GM23338 (cell line): ENCODE data around the gene RNF135. TPM values are rescaled to one million over a fixed set of nuclear protein-coding genes. Genes with fewer than 3 reads are reported as not detected.

ENCODE experiments used
- ATAC-seq: fragments of 200-7000 bp; cut with Tn5 transposase; 3 replicates; pipeline ENCODE4 v1.9.1; 2020
- DNase-seq: peaks from one replicate; pipeline ENCODE4 v3.0.0-alpha.2; 2015; ENCODE audit warnings: low spot score
- H2AFZ ChIP-seq: fragments of 200-600 bp; sonication (generic); 2 replicates; pipeline ENCODE4 v1.8.0; 2016; ENCODE audit warnings: antibody characterized with exemption, mild to moderate bottlenecking, moderate library complexity
- H3F3A ChIP-seq: fragments of 200-600 bp; sonication (generic); replicated peaks from 2 replicates; pipeline ENCODE4 v1.8.0; 2017; ENCODE audit warnings: antibody characterized with exemption, mixed run types, low read depth
- H3K27ac ChIP-seq: fragments of 200-600 bp; sonication (generic); 2 replicates; pipeline ENCODE4 v1.6.1; 2016; ENCODE audit warnings: low read depth
- H3K27me3 ChIP-seq: fragments of 200-600 bp; sonication (generic); 2 replicates; pipeline ENCODE4 v1.8.0; 2016; ENCODE audit warnings: mild to moderate bottlenecking, mixed run types, moderate library complexity; ENCODE audit not compliant: insufficient read depth
- H3K36me3 ChIP-seq: fragments of 200-600 bp; sonication (generic); 2 replicates; pipeline ENCODE4 v1.8.0; 2016; ENCODE audit warnings: mild to moderate bottlenecking; ENCODE audit not compliant: insufficient read depth
- H3K4me1 ChIP-seq: fragments of 200-600 bp; sonication (generic); 2 replicates; pipeline ENCODE4 v1.8.0; 2016; ENCODE audit warnings: mild to moderate bottlenecking, moderate library complexity; ENCODE audit not compliant: insufficient read depth
- H3K4me2 ChIP-seq: fragments of 200-600 bp; sonication (generic); 2 replicates; pipeline ENCODE4 v1.7.1; 2017; ENCODE audit warnings: mixed run types
- H3K4me3 ChIP-seq: fragments of 200-600 bp; sonication (generic); 2 replicates; pipeline ENCODE4 v1.6.1; 2016; ENCODE audit warnings: mixed run types
- H3K79me2 ChIP-seq: fragments of 200-600 bp; sonication (generic); replicated peaks from 2 replicates; pipeline ENCODE4 v1.8.0; 2017; ENCODE audit warnings: mild to moderate bottlenecking; ENCODE audit not compliant: insufficient read depth
- H3K9me2 ChIP-seq: fragments of 200-600 bp; sonication (generic); 2 replicates; pipeline ENCODE4 v1.8.0; 2017; ENCODE audit not compliant: insufficient read depth
- H4K20me1 ChIP-seq: fragments of 200-600 bp; sonication (generic); replicated peaks from 2 replicates; pipeline ENCODE4 v1.8.0; 2017; ENCODE audit warnings: mild to moderate bottlenecking; ENCODE audit not compliant: insufficient read depth
- H3K27ac Mint-ChIP-seq: 2 replicates; pipeline ENCODE4 v1.8.0; 2020; ENCODE audit warnings: inconsistent platforms, mild to moderate bottlenecking, moderate library complexity, mixed read lengths
- H3K27me3 Mint-ChIP-seq: 3 replicates; pipeline ENCODE4 v1.8.0; 2022; ENCODE audit warnings: low read depth, mild to moderate bottlenecking, moderate library complexity, mixed read lengths, inconsistent platforms; ENCODE audit not compliant: insufficient read depth, poor library complexity
- H3K36me3 Mint-ChIP-seq: 3 replicates; pipeline ENCODE4 v1.8.0; 2021; ENCODE audit warnings: low read depth, mild to moderate bottlenecking, inconsistent platforms, moderate library complexity, mixed read lengths
- H3K4me1 Mint-ChIP-seq: 3 replicates; pipeline ENCODE4 v1.8.0; 2020; ENCODE audit warnings: mild to moderate bottlenecking, inconsistent platforms, mixed read lengths
- H3K4me3 Mint-ChIP-seq: 3 replicates; pipeline ENCODE4 v1.8.0; 2021; ENCODE audit warnings: moderate library complexity, mild to moderate bottlenecking, inconsistent platforms, mixed read lengths
- H3K9me3 Mint-ChIP-seq: 3 replicates; pipeline ENCODE4 v1.8.0; 2020; ENCODE audit warnings: moderate library complexity, mild to moderate bottlenecking, inconsistent platforms, mixed read lengths
- CREB1 ChIP-seq: fragments of 250-450 bp; sonication (Bioruptor Pico); IDR thresholded peaks from 2 replicates; pipeline ENCODE4 v1.5.0; 2020; ENCODE audit warnings: low read depth, mild to moderate bottlenecking, moderate library complexity
- CTCF ChIP-seq, 2 experiments: fragments of 200-600 bp in 1 of 2; sonication (generic) in 1 of 2; conservative IDR thresholded peaks; 2 replicates each; pipeline versions ENCODE4 v1.5.1 to v1.6.1; 2016 to 2017; ENCODE audit warnings: antibody characterized with exemption in 2 of 2, low read depth in 2 of 2, mild to moderate bottlenecking in 2 of 2, moderate library complexity in 1 of 2
- EZH2phosphoT487 ChIP-seq: fragments of 200-600 bp; sonication (generic); IDR thresholded peaks from one replicate; pipeline ENCODE4 v1.8.1; 2018; ENCODE audit warnings: antibody characterized with exemption; ENCODE audit not compliant: unreplicated experiment
- JUNB ChIP-seq: IDR thresholded peaks from one replicate; pipeline ENCODE4 v1.6.1; 2016; ENCODE audit warnings: antibody characterized with exemption; ENCODE audit not compliant: unreplicated experiment
- REST ChIP-seq: IDR thresholded peaks from one replicate; pipeline ENCODE4 v1.6.1; 2018; ENCODE audit warnings: antibody characterized with exemption; ENCODE audit not compliant: unreplicated experiment
- STAT1 ChIP-seq: IDR thresholded peaks from one replicate; pipeline ENCODE4 v1.6.1; 2016; ENCODE audit warnings: antibody characterized with exemption; ENCODE audit not compliant: unreplicated experiment
- ZNF331 ChIP-seq: fragments of 250-450 bp; sonication (Bioruptor Pico); IDR thresholded peaks from 2 replicates; pipeline ENCODE4 v1.5.0; 2020; ENCODE audit warnings: low read depth, mild to moderate bottlenecking, moderate library complexity
- polyA plus RNA-seq: library from polyadenylated mRNA; unstranded; fragments of >200 nt; fragmentation: Nextera tagmentation; extraction: Ambion mirVana; gene quantifications from 2 replicates; pipeline ENCODE4 v1.2.1, GENCODE V29; 2016
- total RNA-seq: library from RNA; depleted of rRNA; stranded (reverse); fragments of >200 nt; shearing (Covaris generic); gene quantifications from 2 replicates; pipeline ENCODE4 v1.2.3, GENCODE V29; 2014
- TF ChIP-seq, protein P1 (sequence below): IDR thresholded peaks from 2 replicates; pipeline ENCODE4 v1.6.1; 2016; ENCODE audit warnings: antibody characterized with exemption
- TF ChIP-seq, protein P2 (sequence below): fragments of 250-450 bp; sonication (Bioruptor Pico); IDR thresholded peaks from 2 replicates; pipeline ENCODE4 v1.5.0; 2020; ENCODE audit warnings: mild to moderate bottlenecking, moderate library complexity

The RNF135 gene
- total and polyA plus RNA-seq, 2 experiments from 2014 or later, result 9.4 to 9.8 TPM

DNA sequence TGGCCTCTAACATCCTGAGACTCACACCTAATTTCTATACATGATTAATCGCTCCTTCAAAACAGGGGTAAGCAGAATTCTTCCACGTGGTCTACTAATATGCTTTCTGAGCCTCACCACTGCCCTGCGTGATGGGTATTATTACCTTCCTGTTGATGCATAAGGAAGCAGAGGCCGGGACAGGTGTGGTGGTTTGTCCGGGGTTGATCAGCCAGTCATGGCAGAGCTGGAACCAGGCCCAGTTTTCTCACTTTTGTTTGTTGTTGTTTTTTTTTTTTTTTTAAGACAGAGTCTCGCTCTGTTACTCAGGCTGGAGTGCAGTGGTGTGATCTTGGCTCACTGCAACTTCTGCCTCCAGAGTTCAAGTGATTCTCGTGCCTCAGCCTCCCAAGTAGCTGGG, 31.2 kb downstream of the RNF135 start (continued):
- TF ChIP-seq CTCF (conservative IDR thresholded peaks at IDR 0.05; ENCODE audit: low read depth in 2 of 2), result no peak
- no peak for TF ChIP-seq JUNB
- TF ChIP-seq REST, result no peak
- no peak for TF ChIP-seq ZNF331 (CRISPR knock-in tag)
- TF ChIP-seq, protein P1, sequence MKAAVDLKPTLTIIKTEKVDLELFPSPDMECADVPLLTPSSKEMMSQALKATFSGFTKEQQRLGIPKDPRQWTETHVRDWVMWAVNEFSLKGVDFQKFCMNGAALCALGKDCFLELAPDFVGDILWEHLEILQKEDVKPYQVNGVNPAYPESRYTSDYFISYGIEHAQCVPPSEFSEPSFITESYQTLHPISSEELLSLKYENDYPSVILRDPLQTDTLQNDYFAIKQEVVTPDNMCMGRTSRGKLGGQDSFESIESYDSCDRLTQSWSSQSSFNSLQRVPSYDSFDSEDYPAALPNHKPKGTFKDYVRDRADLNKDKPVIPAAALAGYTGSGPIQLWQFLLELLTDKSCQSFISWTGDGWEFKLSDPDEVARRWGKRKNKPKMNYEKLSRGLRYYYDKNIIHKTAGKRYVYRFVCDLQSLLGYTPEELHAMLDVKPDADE, result no peak

DNA sequence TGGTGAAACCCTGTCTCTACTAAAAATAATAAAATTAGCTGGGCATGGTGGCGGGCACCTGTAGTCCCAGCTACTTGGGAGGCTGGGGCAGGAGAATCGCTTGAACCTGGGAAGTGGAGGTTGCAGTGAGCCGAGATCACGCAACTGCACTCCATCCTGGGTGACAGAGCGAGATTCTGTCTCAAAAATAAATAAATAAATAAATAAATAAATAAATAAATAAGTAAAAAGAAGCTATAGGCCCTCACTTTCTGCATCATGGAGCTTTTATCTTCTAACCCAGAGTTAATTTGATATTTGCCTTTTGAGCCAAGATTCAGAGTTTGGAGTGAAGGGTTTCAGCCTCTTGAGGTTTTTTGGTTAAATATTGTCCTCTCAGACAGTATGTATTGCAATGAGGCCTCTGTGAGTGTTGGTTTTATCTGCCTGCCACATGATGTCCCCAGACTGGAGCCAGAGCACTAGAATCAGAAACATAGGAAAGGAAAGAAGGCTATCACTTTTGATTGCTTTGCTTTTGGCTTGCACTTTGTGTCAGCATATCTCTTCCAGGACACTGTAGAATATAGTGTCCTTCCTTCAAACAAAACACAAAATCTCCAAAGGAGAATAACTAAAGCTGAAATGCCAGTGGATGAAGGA, 32.5 kb downstream of the RNF135 start:
- peaks cover 17% of the 10 kb centered on the region for H3K27me3 ChIP-seq
- H3K36me3 ChIP-seq, result no peaks in the 10 kb centered on the region
- no peak overlapping the region for H3K4me2 ChIP-seq
- Mint-ChIP-seq H3K27ac (no peak overlapping the region), H3K27me3 (peaks cover 17% of the 10 kb centered on the region), H3K4me1 (peaks cover 8% of the 10 kb centered on the region), H3K36me3 (peaks cover 6% of the 10 kb centered on the region; the same call in 2 of the 3 replicates), H3K9me3 (no peaks in the 10 kb centered on the region; the same call in 2 of the 3 replicates), H3K4me3 (no peak overlapping the region)
- DNase-seq (no peak), ATAC-seq (no peak)
- H2AFZ ChIP-seq, result no peak overlapping the region
- no peaks in the 10 kb centered on the region for H3K79me2 ChIP-seq
- H4K20me1 ChIP-seq, result no peaks in the 10 kb centered on the region
- H3K9me2 ChIP-seq, result no peaks in the 10 kb centered on the region
- no peak overlapping the region for H3K4me3 ChIP-seq
- 0 out of 2 replicates have a peak, but pooled peaks cover 2% of the 10 kb centered on the region for H3F3A ChIP-seq
- H3K27ac ChIP-seq, result no peak overlapping the region
- peaks cover 6% of the 10 kb centered on the region for H3K4me1 ChIP-seq
- TF ChIP-seq STAT1 (no peak), CTCF (conservative IDR thresholded peaks at IDR 0.05; ENCODE audit: low read depth in 2 of 2) (no peak), EZH2phosphoT487 (no peak), ZNF331 (CRISPR knock-in tag) (no peak), CREB1 (CRISPR knock-in tag) (no peak)
- TF ChIP-seq, protein P2, sequence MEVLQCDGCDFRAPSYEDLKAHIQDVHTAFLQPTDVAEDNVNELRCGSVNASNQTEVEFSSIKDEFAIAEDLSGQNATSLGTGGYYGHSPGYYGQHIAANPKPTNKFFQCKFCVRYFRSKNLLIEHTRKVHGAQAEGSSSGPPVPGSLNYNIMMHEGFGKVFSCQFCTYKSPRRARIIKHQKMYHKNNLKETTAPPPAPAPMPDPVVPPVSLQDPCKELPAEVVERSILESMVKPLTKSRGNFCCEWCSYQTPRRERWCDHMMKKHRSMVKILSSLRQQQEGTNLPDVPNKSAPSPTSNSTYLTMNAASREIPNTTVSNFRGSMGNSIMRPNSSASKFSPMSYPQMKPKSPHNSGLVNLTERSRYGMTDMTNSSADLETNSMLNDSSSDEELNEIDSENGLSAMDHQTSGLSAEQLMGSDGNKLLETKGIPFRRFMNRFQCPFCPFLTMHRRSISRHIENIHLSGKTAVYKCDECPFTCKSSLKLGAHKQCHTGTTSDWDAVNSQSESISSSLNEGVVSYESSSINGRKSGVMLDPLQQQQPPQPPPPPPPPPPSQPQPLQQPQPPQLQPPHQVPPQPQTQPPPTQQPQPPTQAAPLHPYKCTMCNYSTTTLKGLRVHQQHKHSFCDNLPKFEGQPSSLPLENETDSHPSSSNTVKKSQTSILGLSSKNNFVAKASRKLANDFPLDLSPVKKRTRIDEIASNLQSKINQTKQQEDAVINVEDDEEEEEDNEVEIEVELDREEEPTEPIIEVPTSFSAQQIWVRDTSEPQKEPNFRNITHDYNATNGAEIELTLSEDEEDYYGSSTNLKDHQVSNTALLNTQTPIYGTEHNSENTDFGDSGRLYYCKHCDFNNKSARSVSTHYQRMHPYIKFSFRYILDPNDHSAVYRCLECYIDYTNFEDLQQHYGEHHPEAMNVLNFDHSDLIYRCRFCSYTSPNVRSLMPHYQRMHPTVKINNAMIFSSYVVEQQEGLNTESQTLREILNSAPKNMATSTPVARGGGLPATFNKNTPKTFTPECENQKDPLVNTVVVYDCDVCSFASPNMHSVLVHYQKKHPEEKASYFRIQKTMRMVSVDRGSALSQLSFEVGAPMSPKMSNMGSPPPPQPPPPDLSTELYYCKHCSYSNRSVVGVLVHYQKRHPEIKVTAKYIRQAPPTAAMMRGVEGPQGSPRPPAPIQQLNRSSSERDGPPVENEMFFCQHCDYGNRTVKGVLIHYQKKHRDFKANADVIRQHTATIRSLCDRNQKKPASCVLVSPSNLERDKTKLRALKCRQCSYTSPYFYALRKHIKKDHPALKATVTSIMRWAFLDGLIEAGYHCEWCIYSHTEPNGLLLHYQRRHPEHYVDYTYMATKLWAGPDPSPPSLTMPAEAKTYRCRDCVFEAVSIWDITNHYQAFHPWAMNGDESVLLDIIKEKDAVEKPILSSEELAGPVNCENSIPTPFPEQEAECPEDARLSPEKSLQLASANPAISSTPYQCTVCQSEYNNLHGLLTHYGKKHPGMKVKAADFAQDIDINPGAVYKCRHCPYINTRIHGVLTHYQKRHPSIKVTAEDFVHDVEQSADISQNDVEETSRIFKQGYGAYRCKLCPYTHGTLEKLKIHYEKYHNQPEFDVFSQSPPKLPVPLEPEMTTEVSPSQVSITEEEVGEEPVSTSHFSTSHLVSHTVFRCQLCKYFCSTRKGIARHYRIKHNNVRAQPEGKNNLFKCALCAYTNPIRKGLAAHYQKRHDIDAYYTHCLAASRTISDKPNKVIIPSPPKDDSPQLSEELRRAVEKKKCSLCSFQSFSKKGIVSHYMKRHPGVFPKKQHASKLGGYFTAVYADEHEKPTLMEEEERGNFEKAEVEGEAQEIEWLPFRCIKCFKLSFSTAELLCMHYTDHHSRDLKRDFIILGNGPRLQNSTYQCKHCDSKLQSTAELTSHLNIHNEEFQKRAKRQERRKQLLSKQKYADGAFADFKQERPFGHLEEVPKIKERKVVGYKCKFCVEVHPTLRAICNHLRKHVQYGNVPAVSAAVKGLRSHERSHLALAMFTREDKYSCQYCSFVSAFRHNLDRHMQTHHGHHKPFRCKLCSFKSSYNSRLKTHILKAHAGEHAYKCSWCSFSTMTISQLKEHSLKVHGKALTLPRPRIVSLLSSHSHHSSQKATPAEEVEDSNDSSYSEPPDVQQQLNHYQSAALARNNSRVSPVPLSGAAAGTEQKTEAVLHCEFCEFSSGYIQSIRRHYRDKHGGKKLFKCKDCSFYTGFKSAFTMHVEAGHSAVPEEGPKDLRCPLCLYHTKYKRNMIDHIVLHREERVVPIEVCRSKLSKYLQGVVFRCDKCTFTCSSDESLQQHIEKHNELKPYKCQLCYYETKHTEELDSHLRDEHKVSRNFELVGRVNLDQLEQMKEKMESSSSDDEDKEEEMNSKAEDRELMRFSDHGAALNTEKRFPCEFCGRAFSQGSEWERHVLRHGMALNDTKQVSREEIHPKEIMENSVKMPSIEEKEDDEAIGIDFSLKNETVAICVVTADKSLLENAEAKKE, result no peak
